G401 (cell line): Measurements from ENCODE around the gene DHTKD1. TPM values are rescaled to one million over a fixed set of nuclear protein-coding genes. Genes with fewer than 3 reads are reported as not detected.

ENCODE experiments used
- DNase-seq: peaks from one replicate; pipeline ENCODE4 v3.0.0-alpha.2; 2015; ENCODE audit warnings: low spot score
- in situ Hi-C: cut with HindIII; loops from 2 replicates; pipeline ENCODE4 v1.10.0; 2016; ENCODE audit warnings: low sequenced_read_pairs, mixed read lengths
- total RNA-seq: library from RNA; depleted of rRNA; stranded (reverse); fragments of >200 nt; shearing (Covaris generic); gene quantifications from 2 replicates; pipeline ENCODE4 v1.2.3, GENCODE V29; 2014; rRNA removed

Gene DHTKD1, protein sequence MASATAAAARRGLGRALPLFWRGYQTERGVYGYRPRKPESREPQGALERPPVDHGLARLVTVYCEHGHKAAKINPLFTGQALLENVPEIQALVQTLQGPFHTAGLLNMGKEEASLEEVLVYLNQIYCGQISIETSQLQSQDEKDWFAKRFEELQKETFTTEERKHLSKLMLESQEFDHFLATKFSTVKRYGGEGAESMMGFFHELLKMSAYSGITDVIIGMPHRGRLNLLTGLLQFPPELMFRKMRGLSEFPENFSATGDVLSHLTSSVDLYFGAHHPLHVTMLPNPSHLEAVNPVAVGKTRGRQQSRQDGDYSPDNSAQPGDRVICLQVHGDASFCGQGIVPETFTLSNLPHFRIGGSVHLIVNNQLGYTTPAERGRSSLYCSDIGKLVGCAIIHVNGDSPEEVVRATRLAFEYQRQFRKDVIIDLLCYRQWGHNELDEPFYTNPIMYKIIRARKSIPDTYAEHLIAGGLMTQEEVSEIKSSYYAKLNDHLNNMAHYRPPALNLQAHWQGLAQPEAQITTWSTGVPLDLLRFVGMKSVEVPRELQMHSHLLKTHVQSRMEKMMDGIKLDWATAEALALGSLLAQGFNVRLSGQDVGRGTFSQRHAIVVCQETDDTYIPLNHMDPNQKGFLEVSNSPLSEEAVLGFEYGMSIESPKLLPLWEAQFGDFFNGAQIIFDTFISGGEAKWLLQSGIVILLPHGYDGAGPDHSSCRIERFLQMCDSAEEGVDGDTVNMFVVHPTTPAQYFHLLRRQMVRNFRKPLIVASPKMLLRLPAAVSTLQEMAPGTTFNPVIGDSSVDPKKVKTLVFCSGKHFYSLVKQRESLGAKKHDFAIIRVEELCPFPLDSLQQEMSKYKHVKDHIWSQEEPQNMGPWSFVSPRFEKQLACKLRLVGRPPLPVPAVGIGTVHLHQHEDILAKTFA
- 26.4 and 42.5 TPM in 2 replicates for total RNA-seq

- in situ Hi-C loops = no loop called here
- peak; percentile 99 for DNase-seq
These were observed at the start of gene DHTKD1 for GRCh38 chr10:12068449-12069269. Gene DHTKD1, plus strand, starts transcription at chr10:12068954. Its CDS starts 80 bp downstream, at chr10:12069034.

DNA sequence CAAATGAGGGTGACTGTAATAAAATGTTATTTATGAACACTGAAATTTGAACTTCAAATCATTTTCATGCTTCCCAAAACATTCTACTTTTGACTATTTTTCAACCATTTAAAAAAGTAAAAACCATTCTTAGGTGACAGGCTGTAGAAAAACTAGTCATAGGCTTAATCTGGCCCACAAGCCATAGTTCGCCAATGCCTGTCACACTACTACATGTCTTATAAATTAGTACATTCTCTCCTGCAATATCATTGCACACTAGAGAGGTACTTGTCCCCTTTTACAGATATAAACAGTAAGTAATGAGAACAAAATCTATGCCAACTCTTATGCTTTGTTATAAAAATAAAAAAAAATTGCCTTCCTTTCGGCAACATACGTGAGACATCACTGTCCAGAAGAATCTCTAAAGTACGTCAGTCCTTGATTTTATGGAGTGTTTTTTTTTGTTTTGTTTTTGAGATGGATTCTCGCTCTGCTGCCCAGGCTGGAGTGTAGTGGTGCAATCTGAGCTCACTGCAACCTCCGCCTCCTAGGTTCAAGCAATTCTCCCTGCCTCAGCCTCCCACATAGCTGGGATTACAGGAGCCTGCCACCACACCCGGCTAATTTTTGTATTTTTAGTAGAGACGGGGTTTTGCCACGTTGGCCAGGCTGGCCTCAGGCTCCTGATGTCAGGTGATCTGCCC lies 49.3 kb upstream of the DHTKD1 start:
- in situ Hi-C loops = no loop called here

GRCh38 chr10:12020574-12020973 lies 48.2 kb upstream of the DHTKD1 start:
- in situ Hi-C loops = no loop called here
- no peak for DNase-seq

More for the DNA sequence above, 49.3 kb upstream of the DHTKD1 start:
- DNase-seq = no peak

GRCh38 chr10:12022580-12023257 lies 46.0 kb upstream of the DHTKD1 start:
- in situ Hi-C loops = no loop called here
- no peak for DNase-seq

- no peak for DNase-seq
- in situ Hi-C loops = no loop called here
These were observed 43.2 kb upstream of the DHTKD1 start for GRCh38 chr10:12025591-12025990.

DNA sequence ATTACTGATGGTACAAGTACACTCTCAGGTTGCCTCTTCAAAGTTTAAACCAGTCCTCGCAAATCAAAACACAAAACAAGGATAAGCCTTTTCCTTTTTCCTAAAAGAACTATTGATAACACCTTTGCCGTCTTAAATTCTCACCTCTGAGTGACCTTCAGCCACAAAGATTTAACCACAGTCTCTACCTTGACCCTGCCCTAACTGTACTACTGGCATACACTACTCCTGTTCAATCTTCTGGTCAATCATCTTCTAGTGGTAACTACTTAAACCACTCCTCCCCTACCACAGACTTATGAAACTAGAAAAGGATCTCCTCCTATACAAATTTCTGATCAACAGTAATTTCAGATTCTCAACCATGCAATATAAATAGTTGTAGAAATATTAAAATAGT lies 41.2 kb upstream of the DHTKD1 start:
- DNase-seq = no peak
- in situ Hi-C loops = no loop called here

DNA sequence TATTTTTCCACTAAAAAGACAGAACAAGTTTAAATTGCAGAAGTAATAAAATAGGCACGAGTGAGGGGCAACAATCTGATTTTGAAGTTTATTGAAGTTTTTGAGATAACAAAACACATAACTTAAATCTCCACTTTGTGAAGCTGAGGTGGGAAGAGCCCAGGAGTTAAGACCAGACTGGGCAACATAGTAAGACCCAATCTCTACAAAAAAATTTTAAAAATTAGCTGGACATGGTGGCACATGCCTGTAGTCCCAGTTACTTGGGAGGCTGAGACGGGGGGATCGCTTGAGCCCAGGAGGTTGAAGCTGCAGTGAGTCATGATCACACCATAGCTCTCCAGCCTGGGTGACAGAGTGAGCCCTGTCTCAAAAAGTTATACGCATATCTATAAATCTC lies 37.4 kb upstream of the DHTKD1 start:
- in situ Hi-C loops = no loop called here
- DNase-seq = no peak

DNA sequence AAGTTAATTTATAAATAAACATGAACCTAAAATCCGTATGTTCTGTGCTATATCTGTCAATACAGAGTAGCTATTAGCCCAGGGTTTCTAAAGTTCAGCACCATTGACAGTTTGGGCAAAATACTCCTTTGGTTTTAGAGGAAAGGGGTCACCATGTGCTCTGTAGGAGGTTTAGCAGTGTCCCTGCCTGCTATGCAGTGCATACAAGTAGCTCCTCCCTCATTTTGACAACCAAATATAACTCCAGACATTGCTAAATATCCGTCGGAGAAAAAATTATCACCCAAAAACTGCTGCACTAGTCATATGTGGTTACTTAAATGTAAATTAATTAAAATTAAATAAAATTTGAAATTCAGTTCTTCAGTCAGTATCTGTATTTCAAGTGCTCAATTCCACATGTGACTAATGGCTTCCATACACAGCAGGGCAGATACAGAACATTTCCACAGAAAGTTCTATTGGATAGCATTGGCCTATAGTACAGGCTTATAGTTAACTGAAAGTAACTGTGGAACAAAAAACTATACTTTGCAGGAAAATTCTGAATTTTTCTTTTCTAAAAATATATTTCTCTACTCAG lies 32.6 kb upstream of the DHTKD1 start:
- no peak for DNase-seq
- in situ Hi-C loops = no loop called here

DNA sequence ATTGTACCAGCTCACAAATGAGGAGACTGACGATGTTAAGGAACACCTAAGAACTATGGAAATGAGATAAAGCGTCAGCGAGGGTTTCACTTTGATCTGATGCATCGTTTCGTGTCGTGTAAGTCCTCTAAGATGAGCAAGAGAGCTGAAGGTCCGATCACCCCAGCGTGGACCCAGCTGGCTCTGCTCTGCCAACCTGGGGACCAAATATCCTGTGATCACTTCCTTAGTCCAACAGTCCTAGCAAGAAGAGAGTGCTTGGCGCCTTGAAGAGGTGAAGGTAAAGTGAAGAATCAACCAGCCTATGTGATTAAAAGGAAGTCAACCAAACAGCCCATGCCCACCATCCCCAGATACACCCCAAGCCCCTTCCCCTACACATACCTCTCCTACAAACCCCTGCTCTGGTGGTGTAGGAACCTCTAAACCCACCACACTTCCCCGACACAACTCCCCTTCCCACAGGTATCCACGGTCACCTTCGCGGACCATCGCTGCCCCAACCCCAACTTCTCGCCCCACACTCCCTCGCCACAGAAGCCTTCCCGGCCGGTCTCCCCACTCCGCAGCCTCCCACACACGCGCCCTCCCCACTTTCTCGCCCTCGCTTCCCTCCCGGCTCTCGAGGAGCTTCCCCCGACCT lies 26.9 kb upstream of the DHTKD1 start:
- DNase-seq = peak; percentile 25
- in situ Hi-C loops = no loop called here

DNA sequence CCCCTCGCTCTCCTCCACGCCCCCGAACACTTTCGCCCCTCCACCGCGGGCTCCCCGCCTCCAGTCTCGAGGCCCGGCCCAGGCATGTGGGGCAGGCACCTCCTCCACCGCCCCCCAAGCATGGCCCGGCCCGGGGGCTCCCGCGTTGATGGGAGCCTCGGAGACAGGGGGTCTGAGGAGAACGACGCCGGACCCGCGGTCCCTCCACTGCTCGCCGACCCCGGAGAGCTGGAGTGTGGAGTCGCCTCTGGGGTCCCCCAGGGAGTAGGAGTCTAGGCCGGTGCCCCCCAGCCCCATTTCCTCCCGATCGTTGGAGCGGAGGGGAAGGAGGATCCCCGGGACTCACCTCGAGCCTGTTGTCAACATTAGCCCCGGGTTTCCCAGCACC lies 26.4 kb upstream of the DHTKD1 start:
- no peak for DNase-seq
- in situ Hi-C loops = no loop called here

DNA sequence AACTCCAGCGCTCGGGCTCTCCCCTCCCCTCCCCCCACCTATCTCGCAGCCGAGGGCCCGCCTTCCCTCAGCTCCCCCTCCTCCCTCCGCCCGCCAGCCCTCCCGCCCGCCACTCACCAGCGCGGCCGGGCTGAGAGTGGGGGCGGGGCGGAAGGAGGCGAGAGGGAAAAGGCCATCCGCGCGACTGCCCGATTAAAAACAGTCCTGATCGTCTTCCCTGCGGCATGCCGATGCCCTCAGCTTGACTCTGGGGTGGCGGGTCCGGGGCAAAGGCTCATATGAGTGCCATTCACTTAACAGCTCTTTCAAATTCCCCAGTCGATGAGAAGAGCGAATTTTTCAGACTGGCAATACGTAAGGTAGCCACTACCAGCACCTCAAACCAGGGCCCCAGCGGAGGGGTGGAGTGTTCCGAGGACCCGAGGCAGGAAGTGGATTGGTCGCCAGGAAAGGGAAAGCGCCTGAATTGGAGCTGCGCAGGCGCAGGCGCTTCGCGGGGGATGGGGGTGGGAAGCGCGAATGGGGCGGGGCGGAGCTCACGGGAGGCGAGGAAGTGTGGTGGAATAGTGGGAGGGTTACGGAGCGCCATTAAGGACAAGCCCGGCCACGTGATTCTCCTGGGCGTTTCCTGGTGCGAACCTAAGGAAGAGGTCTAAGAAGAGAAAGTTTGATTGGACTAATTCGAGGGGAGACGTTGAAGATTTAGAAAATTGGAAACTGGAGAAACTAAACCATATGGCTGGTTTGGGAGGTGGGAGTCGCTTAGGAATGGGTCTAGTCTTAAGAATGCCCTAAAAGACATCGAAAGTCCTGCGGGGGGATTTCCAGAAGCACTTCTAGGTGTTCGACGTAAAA lies 25.7 kb upstream of the DHTKD1 start, which contains the start of gene UPF2:
TSS of gene UPF2 (minus strand) at position 13 of the 855 bp plus-strand sequence. CDS start 7,386 bp downstream, outside the sequence.
- in situ Hi-C loops = no loop called here
- DNase-seq = peak; percentile 98

- in situ Hi-C loops = no loop called here
- DNase-seq = no peak
These were observed 23.2 kb upstream of the DHTKD1 start for GRCh38 chr10:12045596-12045995.

- in situ Hi-C loops = no loop called here
- DNase-seq = no peak
These were observed 20.2 kb upstream of the DHTKD1 start for GRCh38 chr10:12048547-12048946.

- in situ Hi-C loops = no loop called here
- DNase-seq = no peak
These were observed 18.2 kb upstream of the DHTKD1 start for GRCh38 chr10:12050528-12050927.

DNA sequence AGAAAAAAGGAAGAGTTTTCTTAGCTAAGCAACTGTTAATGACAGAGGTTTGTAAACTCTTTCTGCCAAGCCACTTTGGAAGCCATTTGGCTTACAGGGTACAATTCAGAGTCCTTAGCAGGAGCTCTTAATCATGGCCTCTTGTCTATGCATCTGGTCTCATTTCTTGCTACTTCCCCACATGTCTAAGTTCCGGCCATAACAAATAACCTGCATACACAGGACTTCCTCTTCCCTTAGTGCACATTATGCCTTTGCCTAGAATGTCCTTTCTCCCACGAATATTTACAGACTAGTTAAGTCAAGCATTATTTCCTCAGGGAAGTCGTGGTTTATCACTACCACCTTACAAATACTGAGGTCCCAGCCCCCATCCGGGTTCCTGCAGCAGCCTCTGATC lies 17.5 kb upstream of the DHTKD1 start:
- DNase-seq = no peak
- in situ Hi-C loops = no loop called here

DNA sequence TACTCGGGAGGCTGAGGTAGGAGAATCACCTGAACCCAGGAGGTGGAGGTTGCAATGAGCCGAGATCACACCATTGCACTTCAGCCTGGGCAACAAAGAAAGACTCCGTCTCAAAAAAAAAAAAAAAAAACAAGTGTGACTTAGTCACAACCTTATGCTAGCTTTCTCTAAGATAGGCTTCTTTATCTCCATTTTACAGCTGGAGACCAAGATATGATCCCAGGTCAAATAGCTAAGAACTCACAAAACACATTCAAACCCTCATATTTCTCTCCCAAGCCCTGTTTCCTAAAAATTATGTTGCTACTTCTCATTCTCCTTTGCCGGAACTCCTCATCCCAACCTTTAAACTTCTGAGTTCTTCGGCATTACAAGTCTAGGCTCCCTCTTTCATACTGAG lies 13.0 kb upstream of the DHTKD1 start:
- in situ Hi-C loops = no loop called here
- DNase-seq = no peak
